Activated CD4-positive, alpha-beta T cell treated with anti-CD3 and anti-CD28 coated beads, Interleukin-2, Interleukin-4, amounts not matched to agents 100 ng/mL and 50 ng/mL, durations not matched to agents 16 hours and 8 hours (primary cell): ENCODE measurements around the gene REPIN1.
"Not testable (repeated sequence)": the region's sequence is repeated elsewhere in the genome, so short reads cannot be mapped to it uniquely, and the experiment has no call there.

ENCODE experiments used
- DNase-seq: peaks from one replicate; pipeline ENCODE4 v3.0.0-alpha.2; 2020; ENCODE audit warnings: low spot score

Gene REPIN1

DNA sequence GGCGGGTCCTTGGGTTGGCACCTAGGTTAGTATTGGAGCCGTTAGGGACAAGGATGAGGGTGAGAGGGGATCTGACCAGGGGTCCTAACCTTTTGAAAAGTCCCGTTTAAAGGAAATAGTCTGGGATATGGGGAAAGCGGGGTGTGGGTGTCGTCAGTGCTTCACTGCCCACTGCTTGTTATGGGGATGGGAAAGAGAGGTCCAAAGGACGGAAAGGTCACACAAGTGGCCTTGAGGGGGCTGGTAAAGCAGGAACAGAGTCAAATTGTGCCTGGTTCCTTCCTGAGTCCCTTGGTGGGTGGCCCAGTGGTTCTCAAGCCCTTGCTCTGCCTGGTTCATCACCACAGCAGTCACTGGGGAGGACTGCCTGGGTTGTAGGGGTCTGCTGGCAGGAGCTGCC, 7.9 kb downstream of the REPIN1 start:
- no peak for DNase-seq

DNA sequence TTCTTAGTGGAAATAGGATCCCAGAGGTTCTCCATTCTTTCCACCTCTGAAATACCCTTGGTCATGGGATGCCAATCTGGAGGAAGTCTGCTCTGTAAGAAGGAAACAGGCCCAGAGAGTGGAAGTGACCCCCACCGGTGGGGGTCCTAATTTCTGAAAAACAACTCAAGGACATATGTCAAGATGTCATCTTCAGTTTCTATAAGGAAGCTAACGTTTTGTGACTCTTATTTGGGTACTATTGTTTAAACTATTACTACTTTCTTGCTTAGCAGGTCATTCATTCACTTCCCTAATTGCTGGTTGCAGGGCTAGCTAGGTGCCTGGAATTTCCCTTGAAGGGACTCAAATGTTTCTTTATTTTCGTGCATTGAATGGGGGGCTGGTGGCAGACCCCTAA, 8.6 kb downstream of the REPIN1 start:
- no peak for DNase-seq

DNA sequence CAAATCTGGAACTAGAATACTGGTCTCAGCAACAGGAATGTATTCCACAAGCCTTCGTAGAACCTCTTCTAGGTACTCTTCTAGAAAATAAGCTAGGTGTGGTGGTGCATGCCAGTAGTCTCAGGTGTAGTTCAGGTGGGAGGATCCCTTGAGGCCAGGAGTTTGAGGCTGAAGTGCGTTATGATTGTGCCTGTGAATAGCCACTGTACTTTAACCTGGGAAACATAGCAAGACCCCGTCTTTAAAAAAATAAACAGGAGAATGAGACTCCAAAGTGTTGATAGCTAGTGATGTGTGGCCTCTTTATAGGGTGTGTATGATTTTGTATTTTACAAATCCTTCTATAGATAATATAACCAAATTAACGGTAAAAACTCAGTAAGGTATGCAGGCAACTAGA, 9.0 kb downstream of the REPIN1 start:
- no peak for DNase-seq

DNA sequence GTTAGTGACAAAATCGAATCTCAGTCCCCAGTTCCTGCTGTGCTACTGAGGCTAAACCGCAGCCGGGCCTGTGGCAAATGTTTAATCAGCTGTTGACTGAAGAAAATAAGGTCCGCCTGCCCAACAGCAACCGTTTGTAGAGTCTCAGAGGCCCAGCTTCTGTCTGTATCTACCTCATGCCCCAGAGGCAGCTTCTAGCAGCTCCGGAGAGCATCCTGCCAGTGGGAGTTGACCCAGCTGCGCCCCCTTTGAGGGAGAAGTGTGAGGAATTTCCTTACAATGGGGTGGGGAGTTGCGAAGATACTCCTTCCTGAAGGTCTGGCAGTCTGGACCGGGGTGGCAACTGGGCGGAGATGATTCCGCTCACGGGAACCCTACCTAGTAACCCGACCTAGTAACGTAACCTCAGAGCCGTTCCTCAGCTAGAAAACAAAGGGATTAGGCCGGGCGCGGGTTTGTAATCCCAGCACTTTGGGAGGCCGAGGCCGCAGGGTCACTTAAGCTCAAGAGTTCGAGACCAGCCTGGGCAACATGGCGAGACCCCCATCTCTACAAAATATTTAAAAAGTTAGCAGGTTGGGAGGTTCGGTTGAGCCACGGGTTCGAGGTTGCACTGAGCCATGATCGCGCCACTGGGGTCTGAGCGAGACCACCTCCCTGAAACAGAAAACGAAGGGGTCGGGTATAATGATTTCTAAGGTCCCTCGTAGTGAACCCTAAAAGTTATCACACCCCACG, 9.7 kb downstream of the REPIN1 start:
- no peak for DNase-seq

DNA sequence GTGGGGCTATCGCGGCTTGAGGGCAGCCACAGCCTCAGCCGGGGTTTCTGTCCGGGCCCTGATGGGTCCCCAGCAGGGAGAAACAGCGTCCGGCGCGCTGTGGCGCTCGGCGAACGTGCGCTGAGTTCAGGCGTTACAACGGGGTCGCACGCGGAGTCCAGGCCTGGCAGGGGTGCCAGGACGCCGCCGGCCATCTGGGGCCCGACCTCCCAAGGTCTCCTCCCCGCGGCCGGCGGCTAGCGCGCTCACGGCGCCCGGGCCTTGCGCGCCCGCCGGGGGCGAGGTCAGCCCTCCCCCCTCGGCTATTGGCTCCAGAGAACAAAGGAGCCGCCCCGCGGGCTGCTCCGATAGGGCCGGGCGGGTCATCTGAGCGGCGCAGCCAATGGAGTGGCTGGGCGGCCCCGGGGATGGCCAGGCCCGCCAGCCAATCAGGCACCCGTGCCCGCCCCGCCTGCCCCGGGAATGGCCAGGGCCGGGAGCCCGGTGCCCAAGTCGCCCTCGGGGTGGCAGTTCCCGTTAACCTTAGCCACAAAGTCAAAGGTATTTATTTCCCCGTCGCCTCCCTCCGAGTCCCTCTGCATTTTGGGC, 10.3 kb downstream of the REPIN1 start, which contains the start of gene ZNF775:
Gene ZNF775, plus strand, starts transcription at position 478 of the 588 bp plus-strand sequence. CDS start 9,141 bp downstream, outside the sequence.
- DNase-seq = peak; percentile 96

DNA sequence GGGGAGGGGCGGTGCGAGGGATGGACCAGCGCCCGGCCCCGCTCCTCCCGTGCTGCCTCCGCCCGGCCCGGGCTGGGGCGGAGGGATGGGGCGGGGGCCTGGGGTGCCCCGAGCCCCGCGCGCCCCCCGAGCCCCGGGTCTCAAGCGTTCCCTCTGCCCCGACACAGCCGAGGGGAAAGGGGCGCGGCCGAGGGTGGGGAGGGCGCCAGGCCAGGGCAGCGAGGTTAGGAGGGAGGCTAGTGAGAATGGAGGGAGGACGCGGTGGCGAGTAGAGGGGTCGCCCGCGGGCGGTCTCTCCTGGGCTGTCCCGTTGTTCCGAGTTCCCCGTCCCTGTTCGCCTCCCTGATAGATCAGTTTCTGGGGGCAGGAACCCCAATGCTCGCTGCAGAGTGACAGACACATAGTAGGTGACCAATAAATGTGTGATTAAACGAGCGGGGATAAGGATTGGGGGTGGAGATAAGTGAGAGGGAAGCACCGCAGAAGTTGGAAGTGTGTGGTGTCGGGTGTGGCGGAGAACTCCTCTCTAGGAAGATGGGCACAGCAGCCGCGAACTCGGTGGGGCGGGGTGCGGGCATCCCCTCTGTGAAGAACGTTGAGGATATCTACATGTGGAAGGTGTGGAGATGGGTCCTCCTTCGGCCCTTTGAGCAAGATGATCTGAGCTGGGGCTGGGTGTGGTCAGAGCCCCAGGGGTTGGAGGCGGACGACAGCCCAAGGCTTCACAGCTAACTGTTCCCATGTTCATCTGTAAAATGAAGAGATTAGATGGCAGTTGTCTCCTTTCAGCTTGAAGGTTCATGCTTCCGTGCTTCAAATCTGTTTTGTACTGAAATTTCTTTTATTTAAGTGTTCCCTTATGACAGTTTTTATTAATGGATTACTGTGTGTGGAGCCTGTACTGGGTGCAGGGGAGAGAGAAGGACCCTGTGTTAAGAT, 11.1 kb downstream of the REPIN1 start:
- DNase-seq = no peak

DNA sequence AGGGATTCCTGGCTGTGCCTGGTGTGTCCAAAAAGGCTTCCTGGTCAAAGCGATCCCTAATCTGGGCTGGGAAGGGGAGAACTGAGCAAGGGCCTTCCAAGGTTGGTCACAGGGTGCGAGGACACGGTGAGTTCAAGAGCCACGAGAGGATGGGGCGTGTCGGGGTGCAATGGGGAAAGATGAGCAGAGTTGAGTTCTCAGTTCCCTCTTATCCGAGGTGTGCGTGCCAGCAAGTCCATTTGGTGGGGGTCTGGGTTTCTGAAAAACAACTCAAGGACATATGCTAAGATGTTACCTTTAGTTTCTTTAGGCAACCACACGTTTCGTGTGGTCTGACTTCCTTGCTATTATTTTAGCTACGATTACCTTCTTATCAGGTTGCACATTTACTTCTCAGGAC, 11.8 kb downstream of the REPIN1 start:
- DNase-seq = no peak

DNA sequence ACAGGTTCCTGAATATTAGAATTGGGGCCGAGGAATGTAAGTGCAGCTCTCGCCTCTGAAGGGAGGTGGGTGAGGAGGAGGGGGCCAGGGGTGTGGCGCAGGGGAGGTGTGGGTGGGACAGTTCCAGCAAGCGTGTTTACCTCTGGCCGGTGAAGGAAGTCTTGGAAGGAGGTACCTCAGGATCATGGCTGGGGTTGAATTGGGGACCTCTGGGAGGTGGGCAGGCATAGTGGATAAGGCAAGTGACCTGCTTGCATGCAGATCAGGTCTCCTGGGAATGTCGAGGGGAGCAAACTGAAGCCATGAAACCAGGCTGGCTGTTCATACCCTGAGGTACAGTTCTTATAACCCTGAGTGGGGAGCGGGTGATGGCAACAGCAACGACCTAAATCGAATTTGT, 12.5 kb downstream of the REPIN1 start:
- DNase-seq = no peak

DNA sequence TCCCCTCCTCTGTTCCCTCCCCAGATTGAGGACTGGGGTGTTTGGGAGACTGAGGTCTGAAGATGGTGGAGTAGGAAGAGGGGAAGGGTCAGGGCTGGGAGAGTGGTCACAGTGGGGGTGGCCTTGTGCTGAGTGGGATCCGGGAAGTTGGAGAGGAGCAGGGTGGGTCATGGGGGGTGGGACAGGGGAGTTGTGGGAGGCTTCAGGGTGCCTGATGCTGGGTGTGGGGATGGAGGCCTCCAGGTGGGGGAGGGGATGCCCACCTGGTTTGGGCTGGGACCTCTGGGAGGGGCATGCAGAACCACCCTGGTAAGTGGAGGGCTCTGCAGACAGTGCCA, 13.1 kb downstream of the REPIN1 start:
- DNase-seq = no peak

DNA sequence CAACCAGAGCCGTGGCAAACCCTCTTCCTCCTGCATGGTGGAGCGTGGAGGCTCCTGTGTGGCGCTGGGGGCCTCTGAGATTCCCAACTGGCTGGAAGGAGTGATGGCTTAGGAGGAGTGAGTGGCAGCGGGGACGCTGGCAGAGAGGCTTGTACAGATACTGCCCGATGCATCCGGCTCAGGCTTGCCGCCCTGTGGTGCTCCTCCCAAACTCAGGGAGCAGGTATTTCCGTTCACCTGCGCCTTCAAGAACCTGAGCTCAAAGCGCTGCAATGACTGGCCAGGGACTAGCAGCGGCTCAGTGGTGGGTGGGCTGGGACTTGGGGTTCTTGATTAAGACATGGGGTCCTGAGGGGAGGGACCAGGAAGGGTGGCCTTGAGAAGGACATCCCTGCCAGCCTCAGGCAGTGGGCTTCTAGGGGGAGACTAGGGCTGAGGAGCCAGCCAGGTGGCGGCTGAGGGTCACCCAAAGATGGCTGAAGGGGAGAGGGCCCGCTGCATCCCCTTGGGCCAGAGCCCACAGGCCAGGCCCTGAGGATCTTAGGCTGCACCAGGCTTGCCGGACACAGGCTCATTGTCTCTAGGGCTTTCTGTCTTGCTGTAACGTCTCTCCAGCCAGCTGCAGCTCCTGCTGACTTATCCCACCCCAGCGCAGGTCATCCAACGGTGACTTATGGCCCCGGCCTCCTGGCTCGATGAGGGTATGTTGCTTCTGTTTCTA, 13.7 kb downstream of the REPIN1 start:
- DNase-seq = no peak

DNA sequence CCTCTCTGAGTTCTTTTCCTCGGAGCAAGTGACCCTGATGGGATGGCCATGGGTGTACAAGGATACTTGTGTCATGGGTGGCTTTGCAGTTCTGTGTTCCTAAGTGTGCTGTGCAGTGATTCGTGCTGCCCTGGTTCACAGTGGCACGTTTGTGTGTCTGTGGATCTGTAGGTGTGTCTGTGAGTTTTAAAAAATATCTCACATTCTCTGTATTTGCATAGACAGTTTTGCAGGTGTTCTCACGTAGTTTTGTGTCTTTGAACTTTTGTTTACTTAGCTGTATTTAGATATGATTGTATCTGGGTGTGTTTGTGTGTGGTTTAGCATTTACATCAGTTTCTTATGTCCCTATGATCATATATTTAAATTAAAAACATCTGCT, 14.2 kb downstream of the REPIN1 start:
- no peak for DNase-seq

DNA sequence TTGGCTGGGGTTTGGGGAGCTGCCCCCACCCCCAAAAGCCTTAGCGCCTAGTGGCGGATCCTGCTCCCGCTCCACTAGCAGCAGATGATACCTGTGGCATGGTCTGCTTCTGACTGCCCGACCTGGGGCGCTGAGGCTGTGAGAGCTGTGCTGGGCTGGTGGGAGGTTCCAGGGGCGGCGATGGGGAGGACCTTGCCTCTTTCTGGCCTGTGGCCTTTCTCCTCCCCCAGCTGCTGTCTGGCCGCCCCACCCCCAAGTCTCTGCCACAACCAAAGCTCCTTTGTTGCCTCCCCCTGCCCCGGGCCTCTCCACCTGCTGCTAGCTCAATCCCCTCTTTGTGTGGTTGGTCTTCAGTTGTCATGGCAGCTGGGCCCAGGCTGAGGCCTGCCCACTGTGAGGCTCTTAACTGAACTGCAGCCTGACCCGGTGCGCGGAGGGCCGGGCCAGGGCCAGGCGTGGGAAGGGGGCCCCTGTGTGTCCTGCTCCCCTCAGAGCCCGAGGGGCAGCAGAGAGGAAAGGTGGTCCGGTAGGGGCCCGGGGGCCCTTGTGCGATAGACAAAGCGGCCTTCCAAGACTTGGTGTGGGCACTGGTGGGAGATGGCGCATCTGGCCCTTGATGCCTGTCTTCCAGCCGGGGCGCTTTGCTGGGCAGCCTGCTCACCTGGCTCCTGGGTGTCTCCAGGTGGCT, 15.2 kb downstream of the REPIN1 start:
- DNase-seq = no peak

DNA sequence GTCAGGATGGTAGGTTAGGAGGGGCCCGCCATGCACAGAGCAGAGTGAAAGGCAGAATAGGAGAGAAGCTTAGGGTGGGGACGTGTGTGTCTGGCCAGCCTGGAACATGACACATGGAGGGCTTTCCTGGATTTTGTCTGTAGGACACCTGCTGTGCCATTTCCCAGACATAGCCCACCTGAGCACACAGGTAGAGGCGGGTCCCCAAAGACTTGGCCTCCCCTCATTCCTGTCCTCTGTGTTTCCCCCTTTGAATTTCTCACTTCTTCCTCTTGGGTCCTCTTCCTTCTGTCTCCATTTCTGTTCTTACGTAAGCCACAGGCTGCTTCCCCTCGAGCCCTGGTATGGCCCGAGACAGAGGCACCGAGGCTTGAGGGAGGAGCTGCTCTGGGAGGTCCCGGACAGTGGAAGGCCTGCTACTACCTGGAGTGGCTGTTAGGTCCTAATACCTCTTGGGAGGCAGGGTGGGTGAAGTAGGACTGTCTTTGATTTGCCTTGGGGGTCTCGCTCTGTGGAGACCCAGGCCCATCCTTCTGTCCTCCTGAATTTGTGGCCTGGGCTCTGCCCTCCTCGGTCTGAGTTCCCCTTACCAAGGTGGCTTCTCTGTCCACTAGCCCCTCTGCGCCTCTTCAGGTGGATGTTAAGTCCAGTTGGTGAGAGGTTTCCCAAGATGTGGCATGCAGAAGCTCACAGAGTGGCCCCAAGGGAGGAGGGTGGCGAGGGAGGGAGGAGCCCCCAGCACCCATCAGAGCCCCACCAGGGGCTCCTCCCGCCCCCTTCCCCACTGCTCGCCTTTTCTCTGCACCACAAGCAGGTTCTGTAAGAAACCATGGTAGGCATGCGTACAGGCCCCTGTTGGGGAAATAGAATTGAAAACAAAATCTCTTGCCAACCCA, 16.0 kb downstream of the REPIN1 start:
- no peak for DNase-seq

DNA sequence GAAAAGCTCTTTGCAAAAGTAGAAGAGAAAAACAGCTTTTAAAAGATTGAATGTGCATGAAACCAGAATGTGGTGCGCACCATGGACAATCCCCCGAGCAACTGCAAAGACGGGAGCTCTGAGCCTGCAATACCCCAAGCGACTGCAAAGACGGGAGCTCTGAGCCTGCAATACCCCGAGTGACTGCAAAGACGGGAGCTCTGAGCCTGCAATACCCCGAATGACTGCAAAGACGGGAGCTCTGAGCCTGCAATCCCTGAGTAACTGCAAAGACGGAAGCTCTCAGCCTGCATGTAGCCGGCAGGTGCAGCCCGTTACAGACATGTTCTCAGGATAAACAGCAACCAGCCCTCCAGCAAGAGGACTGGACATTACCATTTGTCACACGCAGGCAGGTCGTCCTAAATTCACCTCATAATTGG, 16.7 kb downstream of the REPIN1 start:
- DNase-seq = no peak

DNA sequence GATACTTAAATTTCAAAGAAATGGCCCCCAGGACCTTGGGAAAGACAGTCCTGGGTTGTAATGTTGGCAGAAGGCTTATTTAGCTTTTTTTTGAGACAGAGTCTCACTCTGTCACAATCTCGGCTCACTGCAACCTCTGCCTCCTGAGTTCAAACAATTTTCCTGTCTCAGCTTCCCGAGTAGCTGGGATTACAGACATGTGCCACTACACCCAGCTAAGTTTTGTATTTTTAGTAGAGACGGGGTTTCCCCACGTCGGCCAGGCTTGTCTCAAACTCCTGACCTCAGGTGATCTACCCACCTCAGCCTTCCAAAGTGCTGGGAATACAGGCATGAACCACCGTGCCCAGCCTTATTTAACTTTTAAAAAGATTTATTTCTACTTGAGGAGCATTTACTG, 17.3 kb downstream of the REPIN1 start:
- not testable (repeated sequence) for DNase-seq

DNA sequence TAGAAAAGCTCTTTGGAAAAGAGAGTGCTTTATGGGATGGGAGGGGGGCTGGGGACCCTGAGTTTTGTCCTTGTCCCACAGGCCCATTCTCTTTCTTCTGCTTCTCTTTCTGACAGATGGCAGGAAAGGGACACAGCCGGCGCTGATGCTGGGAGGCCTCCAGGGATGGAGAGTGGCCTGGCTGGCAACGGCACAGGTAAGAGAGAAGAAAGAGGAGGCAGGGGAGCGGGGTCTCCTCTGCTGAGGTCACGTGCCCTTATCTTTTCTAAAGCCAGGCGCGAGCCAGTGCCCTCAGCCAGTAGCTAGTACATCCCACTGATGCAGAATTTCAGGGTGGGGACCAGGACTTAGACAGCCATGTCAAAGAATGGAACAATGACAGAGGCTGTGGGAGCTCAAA, 19.7 kb downstream of the REPIN1 start:
- no peak for DNase-seq

DNA sequence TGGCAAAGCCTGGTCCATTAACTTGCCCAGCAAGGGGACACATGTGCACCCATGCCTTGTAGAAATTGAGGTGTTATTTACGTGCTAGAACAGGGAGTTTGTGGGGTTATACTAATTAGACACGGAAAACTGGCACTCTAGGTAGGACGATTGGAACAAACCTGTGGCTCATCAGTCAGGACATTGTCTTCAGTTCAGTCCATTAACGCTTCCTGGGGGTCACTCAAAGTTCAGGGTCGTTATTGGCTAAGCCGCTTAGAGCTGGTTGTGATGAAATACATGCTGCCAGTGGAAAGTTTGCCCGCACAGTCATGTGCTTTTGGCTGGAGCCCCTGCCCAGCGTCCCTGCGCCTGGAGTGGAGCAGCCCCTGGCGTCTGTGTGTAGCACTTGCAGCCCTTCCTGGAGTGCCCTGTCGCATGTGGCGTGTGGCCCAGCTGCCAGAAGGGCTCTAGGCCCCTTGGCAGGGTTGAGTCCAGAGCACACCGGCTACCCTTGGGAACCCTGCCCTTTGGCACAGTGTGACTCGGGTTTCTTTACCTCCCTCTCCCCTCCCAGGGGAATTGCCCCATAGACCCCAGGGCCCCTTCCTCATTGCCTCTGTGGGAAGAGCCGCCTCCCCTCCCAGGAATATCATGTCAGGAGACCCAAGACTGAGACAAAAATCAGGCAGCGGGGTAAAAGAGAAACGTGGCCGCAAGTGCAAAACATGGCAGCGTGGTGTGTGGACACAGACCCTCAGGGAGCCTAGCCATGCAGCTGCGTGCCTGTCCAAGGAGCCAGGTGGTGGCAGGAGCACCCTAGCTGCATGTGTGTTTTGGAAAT, 20.3 kb downstream of the REPIN1 start:
- DNase-seq = no peak

DNA sequence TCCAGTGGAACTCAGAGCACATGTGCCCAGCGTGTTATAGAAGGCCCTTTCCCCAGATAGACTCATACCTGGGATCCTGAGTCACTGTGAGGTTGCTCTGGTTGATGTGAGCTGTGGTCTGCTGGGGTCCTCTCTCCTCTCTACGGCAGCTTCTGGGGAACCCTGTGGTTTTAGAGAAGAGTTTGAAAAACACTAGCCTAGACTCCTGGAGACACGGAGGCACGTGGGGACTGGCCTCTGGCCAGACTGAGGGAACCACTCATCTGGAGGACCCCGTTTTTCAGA, 20.9 kb downstream of the REPIN1 start:
- DNase-seq = no peak

DNA sequence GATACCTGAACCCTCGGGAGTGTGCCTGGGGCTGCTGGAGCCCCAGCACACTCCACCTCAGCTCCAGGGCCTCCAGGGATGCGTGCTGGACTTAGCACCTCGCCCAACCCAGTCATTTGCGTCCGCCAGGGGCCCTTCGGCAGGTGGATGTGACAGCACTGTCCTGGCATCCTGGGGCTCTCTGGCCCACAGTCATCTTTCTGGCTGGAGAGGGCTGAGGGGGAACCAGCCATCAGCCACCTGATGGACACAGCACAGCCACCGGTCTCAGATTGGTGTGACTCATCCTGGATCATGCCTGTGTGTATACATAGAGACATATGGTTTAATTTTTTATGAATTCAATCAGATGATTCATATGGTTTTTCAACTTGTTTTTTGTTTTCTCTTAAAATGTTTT, 21.6 kb downstream of the REPIN1 start:
- DNase-seq = no peak

DNA sequence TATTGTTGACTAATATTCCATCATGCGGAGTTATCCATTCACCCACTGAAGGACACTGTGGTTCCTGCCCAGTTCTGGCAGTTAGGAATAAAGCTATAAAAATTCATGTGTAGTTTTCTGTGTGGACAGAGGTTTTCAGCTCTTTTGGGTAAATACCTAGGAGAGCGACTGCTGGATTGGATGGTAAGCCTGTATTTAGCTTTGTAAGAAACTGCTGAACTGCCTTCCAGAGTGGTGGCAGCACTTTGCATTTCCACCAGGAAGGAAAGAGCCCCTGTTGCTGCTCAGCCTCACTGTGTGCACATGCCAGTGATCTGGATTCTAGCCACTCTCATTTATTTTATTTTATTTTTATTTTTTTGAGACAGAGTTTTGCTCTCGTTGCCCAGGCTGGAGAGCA, 24.7 kb downstream of the REPIN1 start:
- no peak for DNase-seq
